GM12872 (cell line): ENCODE results near the gene HINT2.

Experiments used
- TF ChIP-seq, protein P1 (sequence below): IDR thresholded peaks from 3 replicates; pipeline ENCODE4 v1.5.1; 2011; ENCODE audit warnings: low read depth, mild to moderate bottlenecking, low read length, moderate library complexity; ENCODE audit not compliant: insufficient read depth

HINT2 gene

DNA sequence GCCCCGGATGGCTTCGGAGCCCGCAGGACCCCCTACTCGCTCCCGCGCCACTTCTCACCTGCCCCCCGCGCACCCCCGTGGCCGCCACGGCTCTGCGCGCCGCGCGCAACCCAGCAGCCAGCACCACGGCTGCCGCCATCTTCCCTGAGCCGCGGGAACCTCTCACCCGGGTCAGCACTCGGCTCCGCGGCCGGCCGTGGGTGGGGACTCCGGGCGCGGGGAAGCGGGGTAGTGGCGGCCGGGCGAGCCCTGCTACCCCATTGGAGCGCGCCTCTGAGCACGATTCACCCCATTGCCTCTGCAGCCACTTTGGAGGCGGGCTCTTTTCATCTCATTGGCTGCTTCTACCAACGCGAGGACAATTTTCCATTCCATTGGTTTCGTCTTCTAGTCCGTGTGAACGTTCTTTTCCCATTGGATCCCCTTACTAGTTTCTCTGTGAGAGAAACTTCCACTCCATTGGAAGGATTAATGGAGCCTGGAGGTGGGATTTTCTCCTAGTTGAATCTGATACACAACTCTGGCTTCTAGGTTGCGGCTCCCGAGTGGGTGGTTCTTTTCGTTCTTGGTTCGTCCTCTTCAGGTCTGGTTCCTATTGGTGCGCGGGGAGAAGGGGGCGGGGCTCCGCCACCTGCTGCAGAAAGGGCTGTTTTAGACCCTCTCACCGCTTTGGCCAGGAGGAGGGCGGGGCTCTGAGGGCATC, at the start of gene HINT2:
Gene HINT2, minus strand, starts transcription at position 202 of the 703 bp plus-strand sequence. Its CDS starts 63 bp downstream, at position 139.
- TF ChIP-seq, protein P1, sequence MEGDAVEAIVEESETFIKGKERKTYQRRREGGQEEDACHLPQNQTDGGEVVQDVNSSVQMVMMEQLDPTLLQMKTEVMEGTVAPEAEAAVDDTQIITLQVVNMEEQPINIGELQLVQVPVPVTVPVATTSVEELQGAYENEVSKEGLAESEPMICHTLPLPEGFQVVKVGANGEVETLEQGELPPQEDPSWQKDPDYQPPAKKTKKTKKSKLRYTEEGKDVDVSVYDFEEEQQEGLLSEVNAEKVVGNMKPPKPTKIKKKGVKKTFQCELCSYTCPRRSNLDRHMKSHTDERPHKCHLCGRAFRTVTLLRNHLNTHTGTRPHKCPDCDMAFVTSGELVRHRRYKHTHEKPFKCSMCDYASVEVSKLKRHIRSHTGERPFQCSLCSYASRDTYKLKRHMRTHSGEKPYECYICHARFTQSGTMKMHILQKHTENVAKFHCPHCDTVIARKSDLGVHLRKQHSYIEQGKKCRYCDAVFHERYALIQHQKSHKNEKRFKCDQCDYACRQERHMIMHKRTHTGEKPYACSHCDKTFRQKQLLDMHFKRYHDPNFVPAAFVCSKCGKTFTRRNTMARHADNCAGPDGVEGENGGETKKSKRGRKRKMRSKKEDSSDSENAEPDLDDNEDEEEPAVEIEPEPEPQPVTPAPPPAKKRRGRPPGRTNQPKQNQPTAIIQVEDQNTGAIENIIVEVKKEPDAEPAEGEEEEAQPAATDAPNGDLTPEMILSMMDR = no peak

DNA sequence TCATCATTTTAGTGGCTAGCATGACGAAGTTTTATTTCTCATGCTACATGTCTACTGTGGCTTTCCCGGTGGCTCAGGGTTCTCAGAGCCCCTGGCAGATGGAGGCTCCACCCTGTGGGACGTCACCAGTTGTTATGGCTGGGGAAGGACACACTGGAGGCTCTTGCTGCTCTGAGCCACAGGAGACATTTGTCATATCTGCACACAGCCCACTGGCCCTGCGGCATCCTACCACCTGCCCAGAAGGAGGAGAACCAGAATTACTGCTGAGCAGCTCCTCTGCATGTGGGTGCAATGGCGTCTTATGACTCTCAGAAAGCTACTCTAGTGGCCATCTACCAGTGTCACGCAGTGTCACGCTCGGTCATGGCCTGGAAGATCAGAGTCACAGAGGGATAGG, 48.7 kb upstream of the HINT2 start:
- TF ChIP-seq, protein P1 = no peak

- TF ChIP-seq, protein P1 = no peak
Observed at GRCh38 chr9:35862328-35862727, 47.5 kb upstream of the HINT2 start.

- TF ChIP-seq, protein P1 = no peak
Observed at GRCh38 chr9:35861161-35861897, 46.5 kb upstream of the HINT2 start.

DNA sequence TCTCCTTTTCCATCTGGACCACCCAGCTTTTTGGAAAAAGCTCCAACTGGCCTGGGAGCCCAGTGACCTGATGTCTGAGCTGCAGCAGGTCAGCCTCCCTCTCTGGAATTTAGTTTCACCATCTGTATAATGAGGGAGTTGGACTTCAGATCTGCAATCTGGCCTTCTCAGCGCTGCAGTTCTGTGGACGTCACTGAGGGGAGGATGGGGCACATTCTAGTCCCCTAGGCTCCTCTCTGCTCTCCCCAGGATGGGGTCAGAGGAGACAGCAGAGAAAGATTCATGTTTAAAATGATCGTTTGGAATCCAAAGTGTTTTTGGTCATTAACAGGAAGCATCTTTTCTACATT, 45.1 kb upstream of the HINT2 start:
- TF ChIP-seq, protein P1 = no peak

DNA sequence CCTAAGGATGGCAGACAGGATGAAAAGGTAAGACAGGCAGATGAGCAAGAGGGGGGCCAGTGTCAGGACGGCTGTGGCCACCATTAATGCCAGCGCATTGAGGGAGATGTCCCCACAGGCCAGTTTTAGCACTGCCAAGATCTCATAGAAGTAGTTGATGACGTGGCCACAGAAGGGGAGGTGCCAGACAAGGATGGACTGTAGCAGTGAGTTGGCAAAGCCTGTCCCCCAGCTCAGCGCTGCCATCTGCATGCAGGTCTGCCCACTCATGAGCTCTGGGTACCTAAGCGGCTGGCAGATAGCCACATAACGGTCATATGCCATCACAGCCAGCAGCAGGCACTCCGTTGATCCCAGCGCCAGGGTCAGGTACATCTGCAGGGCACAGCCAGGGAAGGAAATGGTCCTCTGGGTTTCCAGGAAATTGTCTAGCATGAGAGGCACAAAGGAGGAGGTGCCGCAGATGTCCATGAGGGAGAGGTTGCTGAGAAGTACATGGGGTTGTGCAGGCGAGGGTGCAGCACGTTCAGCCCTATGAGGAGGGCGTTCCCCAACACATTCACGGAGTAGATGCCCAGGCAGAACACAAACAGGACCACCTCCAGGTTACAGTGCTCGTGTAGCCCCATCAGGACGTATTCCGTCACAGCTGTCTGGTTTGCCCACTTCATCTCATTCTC, 44.6 kb upstream of the HINT2 start:
- TF ChIP-seq, protein P1 = peak; percentile 33; the same call in 2 of the 3 replicates

GRCh38 chr9:35858458-35858857, 43.6 kb upstream of the HINT2 start:
- TF ChIP-seq, protein P1 = no peak
